Mucosa of descending colon (tissue), 3 donors: ENCODE data around the gene ARL14EP. TPM values are rescaled to one million over a fixed set of nuclear protein-coding genes. Genes with fewer than 3 reads are reported as not detected.

Experiments used
- ATAC-seq: fragments of 200-7000 bp; cut with Tn5 transposase; one replicate; pipeline ENCODE4 v1.9.1; 2020; ENCODE audit warnings: mild to moderate bottlenecking, moderate library complexity
- DNase-seq, 3 donors: peaks; one replicate each; pipeline ENCODE4 v3.0.0-alpha.2; 2020
- H3K36me3 ChIP-seq: fragments of 200-600 bp; one replicate; pipeline ENCODE4 v1.8.0; 2021; ENCODE audit warnings: low read depth, mild to moderate bottlenecking
- H3K4me1 ChIP-seq: fragments of 200-600 bp; one replicate; pipeline ENCODE4 v1.8.0; 2021; ENCODE audit warnings: low read depth, mild to moderate bottlenecking
- H3K4me3 ChIP-seq: fragments of 200-600 bp; one replicate; pipeline ENCODE4 v1.8.0; 2021; ENCODE audit warnings: mild to moderate bottlenecking
- H3K9me3 ChIP-seq: fragments of 200-600 bp; one replicate; pipeline ENCODE4 v1.8.0; 2021; ENCODE audit warnings: mild to moderate bottlenecking
- intact Hi-C, 2 donors: fragments of 100-400 bp; cut with DNase I in 1 of 2; cut with micrococcal nuclease in 1 of 2; formaldehyde crosslinking; loops; one replicate each; pipeline versions ENCODE4 v1.11.0 to v1.11.1; 2022; cut with DNase I, micrococcal nuclease
- total RNA-seq, 3 donors: library from RNA; stranded (reverse); fragmentation: NEBNext Ultra II Directional in 2 of 3; extraction: Animal tissue kit (Norgen Biotek cat#: 25700) in 2 of 3; gene quantifications; one replicate each; pipeline versions ENCODE4 v1.2.1 to v1.2.4, GENCODE V29; 2021 to 2023
- TF ChIP-seq, protein P1 (sequence below): fragments of 200-600 bp; IDR thresholded peaks from one replicate; pipeline ENCODE4 v1.8.0; 2022; ENCODE audit warnings: antibody characterized with exemption, mild to moderate bottlenecking
- donor health status: DM: no; HTN: no; CAD: no; lungs with moderate emphysema.
- donor health status: DM: no; HTN: no; CAD: no.
- donor health status: DM: no; HTN: yes; CAD: no.

ARL14EP gene
- total RNA-seq, 3 donors from 2014 or later = 9.8 to 23.0 (median 14.7) TPM

GRCh38 chr11:30284836-30285235 lies 38.1 kb upstream of the ARL14EP start:
- H3K36me3 ChIP-seq = no peaks in the 10 kb centered on the region
- no peak overlapping the region for H3K4me3 ChIP-seq
- TF ChIP-seq, protein P1, sequence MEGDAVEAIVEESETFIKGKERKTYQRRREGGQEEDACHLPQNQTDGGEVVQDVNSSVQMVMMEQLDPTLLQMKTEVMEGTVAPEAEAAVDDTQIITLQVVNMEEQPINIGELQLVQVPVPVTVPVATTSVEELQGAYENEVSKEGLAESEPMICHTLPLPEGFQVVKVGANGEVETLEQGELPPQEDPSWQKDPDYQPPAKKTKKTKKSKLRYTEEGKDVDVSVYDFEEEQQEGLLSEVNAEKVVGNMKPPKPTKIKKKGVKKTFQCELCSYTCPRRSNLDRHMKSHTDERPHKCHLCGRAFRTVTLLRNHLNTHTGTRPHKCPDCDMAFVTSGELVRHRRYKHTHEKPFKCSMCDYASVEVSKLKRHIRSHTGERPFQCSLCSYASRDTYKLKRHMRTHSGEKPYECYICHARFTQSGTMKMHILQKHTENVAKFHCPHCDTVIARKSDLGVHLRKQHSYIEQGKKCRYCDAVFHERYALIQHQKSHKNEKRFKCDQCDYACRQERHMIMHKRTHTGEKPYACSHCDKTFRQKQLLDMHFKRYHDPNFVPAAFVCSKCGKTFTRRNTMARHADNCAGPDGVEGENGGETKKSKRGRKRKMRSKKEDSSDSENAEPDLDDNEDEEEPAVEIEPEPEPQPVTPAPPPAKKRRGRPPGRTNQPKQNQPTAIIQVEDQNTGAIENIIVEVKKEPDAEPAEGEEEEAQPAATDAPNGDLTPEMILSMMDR = no peak
- intact Hi-C loops = no loop called here
- ATAC-seq (no peak), DNase-seq (no peak)
- H3K4me1 ChIP-seq = no peaks in the 10 kb centered on the region
- H3K9me3 ChIP-seq = no peaks in the 10 kb centered on the region

- DNase-seq (no peak), ATAC-seq (no peak)
- Histone ChIP-seq H3K4me1 (no peaks in the 10 kb centered on the region), H3K36me3 (no peaks in the 10 kb centered on the region), H3K9me3 (no peaks in the 10 kb centered on the region), H3K4me3 (no peak overlapping the region)
- TF ChIP-seq, protein P1 = no peak
- intact Hi-C loops = no loop called here
These were observed 37.3 kb upstream of the ARL14EP start for GRCh38 chr11:30285416-30286121.

- intact Hi-C loops = no loop called here
- H3K4me1 ChIP-seq = no peaks in the 10 kb centered on the region
- H3K4me3 ChIP-seq = no peak overlapping the region
- TF ChIP-seq, protein P1 = no peak
- DNase-seq = no peak
- H3K36me3 ChIP-seq = no peaks in the 10 kb centered on the region
- H3K9me3 ChIP-seq = no peaks in the 10 kb centered on the region
- no peak for ATAC-seq
These were observed 31.6 kb upstream of the ARL14EP start for GRCh38 chr11:30291331-30291730.

- Histone ChIP-seq H3K36me3 (no peaks in the 10 kb centered on the region), H3K4me1 (no peaks in the 10 kb centered on the region), H3K4me3 (no peak overlapping the region), H3K9me3 (no peaks in the 10 kb centered on the region)
- DNase-seq = no peak
- no peak for ATAC-seq
- TF ChIP-seq, protein P1 = no peak
- intact Hi-C loops = no loop called here
These were observed 30.4 kb upstream of the ARL14EP start for GRCh38 chr11:30292545-30292944.

- intact Hi-C loops = no loop called here
- TF ChIP-seq, protein P1 = no peak
- no peak overlapping the region for H3K4me3 ChIP-seq
- no peaks in the 10 kb centered on the region for H3K36me3 ChIP-seq
- no peak for ATAC-seq
- no peaks in the 10 kb centered on the region for H3K9me3 ChIP-seq
- no peaks in the 10 kb centered on the region for H3K4me1 ChIP-seq
- DNase-seq = no peak
These were observed 27.6 kb upstream of the ARL14EP start for GRCh38 chr11:30295178-30295885.
